ENCODE measurements around the gene ZNF8.

The ZNF8 gene

GRCh38 chr19:58265100-58265499 lies 13.7 kb upstream of the ZNF8 start:
- Histone ChIP-seq H3F3A (ENCODE audit: insufficient read depth) (peaks cover 15% of the 10 kb centered on the region), H4K20me1 (ENCODE audit: low read depth, low read length) (no peaks in the 10 kb centered on the region), H2AFZ (ENCODE audit: low read depth, low read length, severe bottlenecking) (no peak overlapping the region), H3K4me3 (ENCODE audit: insufficient read depth, low read length, poor library complexity, severe bottlenecking) (no peak overlapping the region), H3K27me3 (ENCODE audit: low read length) (no peaks in the 10 kb centered on the region), H3K4me2 (ENCODE audit: low read depth, low read length, poor library complexity, severe bottlenecking) (no peak overlapping the region), H3K36me3 (ENCODE audit: low read length) (peaks cover 43% of the 10 kb centered on the region), H3K9me3 (ENCODE audit: insufficient read depth, low read length) (peaks cover 61% of the 10 kb centered on the region), H3K27ac (ENCODE audit: low read depth, low read length) (no peak overlapping the region), H3K9ac (ENCODE audit: low read length) (no peak overlapping the region), H3K9me2 (replicated peaks; ENCODE audit: insufficient read depth, low read length) (no peaks in the 10 kb centered on the region), H3K79me2 (ENCODE audit: insufficient read depth, low read length) (no peaks in the 10 kb centered on the region; the same call in 1 of the 2 replicates)
- TF ChIP-seq EZH2phosphoT487 (conservative IDR thresholded peaks at IDR 0.05; ENCODE audit: low read length) = no peak
- no peak for TF ChIP-seq CTCF (IDR thresholded peaks at IDR 0.05; ENCODE audit: insufficient read depth, low read length, poor library complexity, severe bottlenecking)

- Histone ChIP-seq H3K27me3 (ENCODE audit: low read length) (no peaks in the 10 kb centered on the region), H2AFZ (ENCODE audit: low read depth, low read length, severe bottlenecking) (no peak overlapping the region), H3K9ac (ENCODE audit: low read length) (no peak overlapping the region), H4K20me1 (ENCODE audit: low read depth, low read length) (no peaks in the 10 kb centered on the region), H3K36me3 (ENCODE audit: low read length) (peaks cover 13% of the 10 kb centered on the region), H3K9me3 (ENCODE audit: insufficient read depth, low read length) (peaks cover 29% of the 10 kb centered on the region; the same call in 1 of the 2 replicates), H3K4me2 (ENCODE audit: low read depth, low read length, poor library complexity, severe bottlenecking) (no peak overlapping the region), H3K9me2 (replicated peaks; ENCODE audit: insufficient read depth, low read length) (no peaks in the 10 kb centered on the region), H3K27ac (ENCODE audit: low read depth, low read length) (no peak overlapping the region), H3K79me2 (ENCODE audit: insufficient read depth, low read length) (no peaks in the 10 kb centered on the region; the same call in 1 of the 2 replicates), H3K4me3 (ENCODE audit: insufficient read depth, low read length, poor library complexity, severe bottlenecking) (no peak overlapping the region), H3F3A (ENCODE audit: insufficient read depth) (0 out of 2 replicates have a peak, but pooled peaks cover 2% of the 10 kb centered on the region)
- TF ChIP-seq CTCF (IDR thresholded peaks at IDR 0.05; ENCODE audit: insufficient read depth, low read length, poor library complexity, severe bottlenecking) (no peak), EZH2phosphoT487 (conservative IDR thresholded peaks at IDR 0.05; ENCODE audit: low read length) (no peak)
Observed at GRCh38 chr19:58268344-58268743, 10.4 kb upstream of the ZNF8 start.

GRCh38 chr19:58274771-58275201 lies 4.0 kb upstream of the ZNF8 start:
- Histone ChIP-seq H3K4me2 (ENCODE audit: low read depth, low read length, poor library complexity, severe bottlenecking) (no peak overlapping the region), H3K9me3 (ENCODE audit: insufficient read depth, low read length) (no peaks in the 10 kb centered on the region), H3K36me3 (ENCODE audit: low read length) (no peaks in the 10 kb centered on the region), H3K9me2 (replicated peaks; ENCODE audit: insufficient read depth, low read length) (no peaks in the 10 kb centered on the region), H3K27me3 (ENCODE audit: low read length) (no peaks in the 10 kb centered on the region), H3K27ac (ENCODE audit: low read depth, low read length) (no peak overlapping the region), H3K4me3 (ENCODE audit: insufficient read depth, low read length, poor library complexity, severe bottlenecking) (no peak overlapping the region), H3K9ac (ENCODE audit: low read length) (no peak overlapping the region), H3F3A (ENCODE audit: insufficient read depth) (no peaks in the 10 kb centered on the region; the same call in 1 of the 2 replicates), H4K20me1 (ENCODE audit: low read depth, low read length) (no peaks in the 10 kb centered on the region), H2AFZ (ENCODE audit: low read depth, low read length, severe bottlenecking) (no peak overlapping the region), H3K79me2 (ENCODE audit: insufficient read depth, low read length) (peaks cover 17% of the 10 kb centered on the region)
- TF ChIP-seq EZH2phosphoT487 (conservative IDR thresholded peaks at IDR 0.05; ENCODE audit: low read length) (no peak), CTCF (IDR thresholded peaks at IDR 0.05; ENCODE audit: insufficient read depth, low read length, poor library complexity, severe bottlenecking) (no peak)
